Measurements from ENCODE around the gene ASPSCR1. TPM values are rescaled to one million over a fixed set of nuclear protein-coding genes. Genes with fewer than 3 reads are reported as not detected.

Gene ASPSCR1
- total and polyA plus RNA-seq, 9 of the 15 experiments (the other 6 are each of a cell fraction or from before 2014, with no cell fraction given) = 0.90 to 36.9 (median 11.6) TPM

- peaks cover 39 to 99% of the 10 kb centered on the region in 2 experiments for H3K4me1 ChIP-seq (replicated peaks in 1 of 2; ENCODE audit: control insufficient read depth in 2 of 2, insufficient read depth in 2 of 2, low read length in 2 of 2)
- POLR2A ChIA-PET = interaction anchor here (0.6 to 1.5 kb wide), 6 partner anchors 8 to 586 kb away, joined by 3 to 4 read pairs (median 3); no protein-coding TSS in a partner anchor
- FAIRE-seq (no peak), DNase-seq (ENCODE audit: extremely low read depth in 1 of 4, low spot score in 3 of 4) (no peak), ATAC-seq (no peak)
- peaks cover 7% of the 10 kb centered on the region for H4K20me1 ChIP-seq (replicated peaks; ENCODE audit: control insufficient read depth, insufficient read depth, low read length)
- no TSS peak for BruUV-seq (replicated peaks)
- peaks cover 13% of the 10 kb centered on the region for H3K9me1 ChIP-seq (ENCODE audit: control insufficient read depth, insufficient read depth, low read length)
- in situ Hi-C loops (cut with MboI) = no loop called here
- no peak overlapping the region for H3K4me2 ChIP-seq (ENCODE audit: insufficient read depth, low read length)
- CTCF ChIA-PET (ENCODE audit: low intra/inter-chr PET ratio) = no interaction called here
- H3K9ac ChIP-seq (ENCODE audit: insufficient read depth in 1 of 2, low read depth in 2 of 2, low read length in 2 of 2) = peak overlapping the region in 1 of 2 experiments; percentile 89; a peak in 2 of 4 replicates
- no peak overlapping the region for H3K4me3 ChIP-seq
- 82% methylated on average over 13 of the region's 14 CpGs for WGBS (ENCODE audit: insufficient coverage, low coverage, missing lambda C conversion rate)
- no peak overlapping the region for H2AFZ ChIP-seq (ENCODE audit: low read depth, low read length)
- intact Hi-C loops (cut with micrococcal nuclease) = no loop called here
- no peaks in the 10 kb centered on the region for H3K27me3 ChIP-seq (ENCODE audit: control insufficient read depth in 2 of 2, insufficient read depth in 2 of 2, low read length in 2 of 2)
- peaks cover 35% of the 10 kb centered on the region for H3K79me2 ChIP-seq (ENCODE audit: control insufficient read depth, insufficient read depth, low read length)
- no peak overlapping the region for H3K27ac ChIP-seq (ENCODE audit: extremely low read depth, low read depth, low read length)
- no peaks in the 10 kb centered on the region for H3K9me3 ChIP-seq (replicated peaks; ENCODE audit: control insufficient read depth, insufficient read depth, low read depth, low read length)
- H3K36me3 ChIP-seq (ENCODE audit: control insufficient read depth, insufficient read depth, low read length) = peaks cover 36% of the 10 kb centered on the region; the same call in 2 of the 3 replicates
- TF ChIP-seq POLR2A (conservative IDR thresholded peaks at IDR 0.05) (peak; percentile 33; the same call in 1 of the 2 replicates), ZNF449 (CRISPR knock-in tag; IDR thresholded peaks at IDR 0.05) (no peak), SRSF3 (IDR thresholded peaks at IDR 0.05; ENCODE audit: insufficient read depth, low read length) (no peak), ZNF740 (CRISPR knock-in tag; IDR thresholded peaks at IDR 0.05) (0 out of 2 replicates have a peak, but pooled peaks have one; percentile 45), ZNF740 (tag; IDR thresholded peaks at IDR 0.05) (no peak), KDM5B (IDR thresholded peaks at IDR 0.05; ENCODE audit: insufficient replicate concordance, low read depth, low read length) (no peak), E2F4 (CRISPR knock-in tag; IDR thresholded peaks at IDR 0.05; ENCODE audit: low read depth) (no peak), ZNF12 (CRISPR knock-in tag; IDR thresholded peaks at IDR 0.05) (no peak), POLR2G (IDR thresholded peaks at IDR 0.05; ENCODE audit: low read depth, low read length) (peak; percentile 76), POLR2B (IDR thresholded peaks at IDR 0.05; ENCODE audit: low read depth, partially characterized antibody) (peak; percentile 23), TFE3 (CRISPR knock-in tag; IDR thresholded peaks at IDR 0.05) (no peak), EP400 (IDR thresholded peaks at IDR 0.05) (no peak)
These were observed 44.2 kb upstream of the ASPSCR1 start for GRCh38 chr17:81933178-81933699.

All from K562 (cell line).